Subcutaneous adipose tissue (tissue), 4 donors: ENCODE data around the gene CLCN5. TPM values are rescaled to one million over a fixed set of nuclear protein-coding genes. Genes with fewer than 3 reads are reported as not detected.

Experiments used
- total RNA-seq, 4 donors: library from RNA; depleted of rRNA; stranded (reverse); fragments of >200 nt; gene quantifications; one replicate each; pipeline ENCODE4 v1.1.0, GENCODE V29; 2016
- TF ChIP-seq, protein P1 (sequence below): fragments of 450-650 bp; IDR thresholded peaks from one replicate; pipeline ENCODE4 v1.5.1; 2016; ENCODE audit warnings: low read depth, mild to moderate bottlenecking, control low read depth, antibody characterized with exemption, moderate library complexity

CLCN5 gene
- total RNA-seq, 4 donors from 2014 or later = 5.1 to 7.5 (median 6.5) TPM

DNA sequence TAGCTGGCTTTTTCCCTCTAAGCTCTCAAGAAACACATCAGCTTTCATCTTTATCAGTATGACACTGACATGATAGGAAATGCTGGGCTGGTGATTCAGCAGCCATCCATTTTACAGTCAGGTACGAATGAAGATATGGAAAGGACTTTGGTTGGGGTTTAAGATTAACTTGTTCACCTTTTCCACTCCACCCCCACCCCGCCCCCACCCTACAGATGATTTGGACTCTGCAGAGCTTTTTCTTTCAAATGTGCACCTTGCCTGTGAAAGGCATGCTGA, 145.8 kb downstream of the CLCN5 start:
- TF ChIP-seq, protein P1, sequence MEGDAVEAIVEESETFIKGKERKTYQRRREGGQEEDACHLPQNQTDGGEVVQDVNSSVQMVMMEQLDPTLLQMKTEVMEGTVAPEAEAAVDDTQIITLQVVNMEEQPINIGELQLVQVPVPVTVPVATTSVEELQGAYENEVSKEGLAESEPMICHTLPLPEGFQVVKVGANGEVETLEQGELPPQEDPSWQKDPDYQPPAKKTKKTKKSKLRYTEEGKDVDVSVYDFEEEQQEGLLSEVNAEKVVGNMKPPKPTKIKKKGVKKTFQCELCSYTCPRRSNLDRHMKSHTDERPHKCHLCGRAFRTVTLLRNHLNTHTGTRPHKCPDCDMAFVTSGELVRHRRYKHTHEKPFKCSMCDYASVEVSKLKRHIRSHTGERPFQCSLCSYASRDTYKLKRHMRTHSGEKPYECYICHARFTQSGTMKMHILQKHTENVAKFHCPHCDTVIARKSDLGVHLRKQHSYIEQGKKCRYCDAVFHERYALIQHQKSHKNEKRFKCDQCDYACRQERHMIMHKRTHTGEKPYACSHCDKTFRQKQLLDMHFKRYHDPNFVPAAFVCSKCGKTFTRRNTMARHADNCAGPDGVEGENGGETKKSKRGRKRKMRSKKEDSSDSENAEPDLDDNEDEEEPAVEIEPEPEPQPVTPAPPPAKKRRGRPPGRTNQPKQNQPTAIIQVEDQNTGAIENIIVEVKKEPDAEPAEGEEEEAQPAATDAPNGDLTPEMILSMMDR = no peak

DNA sequence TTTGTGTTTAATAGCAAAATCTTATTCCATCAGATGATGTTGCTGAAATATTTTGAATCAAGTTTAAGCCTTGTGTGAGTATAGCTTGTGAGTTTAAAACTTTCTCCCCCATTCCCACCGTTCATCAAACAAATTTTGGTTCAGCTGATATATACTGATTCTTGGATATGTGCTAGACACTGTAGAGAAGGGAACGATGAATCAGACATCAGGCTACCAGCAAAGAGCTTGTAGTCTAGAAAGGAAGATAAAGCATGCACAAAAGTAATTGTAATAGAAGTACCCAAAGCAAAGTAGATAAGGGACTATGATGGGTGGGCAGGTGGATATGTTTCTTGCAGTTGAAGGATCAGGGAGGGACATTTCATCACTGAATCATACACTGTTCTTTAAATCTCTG, 146.5 kb downstream of the CLCN5 start:
- TF ChIP-seq, protein P1 = no peak

DNA sequence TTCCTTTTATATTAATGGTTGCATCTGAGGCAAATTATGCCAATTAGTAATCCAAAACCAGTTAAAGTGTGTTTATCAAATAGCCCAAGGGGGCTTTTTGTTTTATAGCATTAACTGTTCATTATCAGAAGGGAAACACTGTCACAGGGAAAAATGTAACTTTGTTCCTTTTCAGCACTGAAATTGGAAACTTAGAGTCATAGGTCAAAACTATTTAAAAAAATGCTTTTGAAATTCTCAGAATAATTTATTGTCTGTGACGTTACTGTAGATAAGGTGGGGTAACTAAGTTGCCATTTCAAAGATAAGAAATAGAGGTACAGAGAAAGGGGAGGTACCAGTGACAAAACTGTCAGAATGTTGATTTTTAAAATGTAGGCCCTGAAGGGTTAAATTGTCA, 149.1 kb downstream of the CLCN5 start:
- TF ChIP-seq, protein P1 = no peak

DNA sequence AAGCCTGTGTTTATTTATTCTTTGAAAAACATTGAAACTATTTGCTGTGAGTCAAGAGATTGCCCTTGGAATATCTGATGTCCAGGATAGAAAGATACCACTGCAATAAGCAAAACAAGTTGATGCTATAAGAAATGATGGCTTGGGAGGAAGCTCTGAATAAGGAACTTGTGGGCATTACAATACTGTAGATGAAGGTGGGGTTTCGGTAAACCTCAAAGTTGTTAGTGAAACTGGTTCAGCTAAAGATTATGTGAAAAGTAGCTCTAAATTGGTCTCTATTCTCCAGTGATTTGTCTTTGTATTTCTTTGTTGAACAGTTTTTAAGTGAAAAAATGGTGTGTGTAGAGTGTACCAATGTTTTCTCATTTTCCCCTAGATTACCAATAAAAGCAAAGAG, 149.7 kb downstream of the CLCN5 start:
- TF ChIP-seq, protein P1 = no peak

DNA sequence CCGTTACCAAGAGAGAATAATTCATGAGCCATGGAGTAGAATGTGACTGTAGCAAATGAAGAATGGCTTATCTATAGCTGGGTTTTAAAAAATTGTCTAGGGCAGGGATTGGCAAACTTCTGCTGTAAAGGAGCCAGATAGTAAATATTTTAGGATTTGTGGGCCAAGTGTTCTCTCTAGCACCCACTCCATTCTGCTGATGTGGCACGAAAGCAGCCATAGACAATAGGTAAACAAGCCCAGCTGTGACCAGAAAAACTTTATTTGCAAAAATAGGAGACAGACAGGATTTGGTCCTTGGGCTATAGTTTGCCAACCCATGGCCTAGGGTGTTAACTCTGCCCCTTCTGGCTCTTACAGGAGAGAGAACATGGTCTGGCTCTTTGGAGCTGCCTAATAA, 151.2 kb downstream of the CLCN5 start:
- TF ChIP-seq, protein P1 = no peak

DNA sequence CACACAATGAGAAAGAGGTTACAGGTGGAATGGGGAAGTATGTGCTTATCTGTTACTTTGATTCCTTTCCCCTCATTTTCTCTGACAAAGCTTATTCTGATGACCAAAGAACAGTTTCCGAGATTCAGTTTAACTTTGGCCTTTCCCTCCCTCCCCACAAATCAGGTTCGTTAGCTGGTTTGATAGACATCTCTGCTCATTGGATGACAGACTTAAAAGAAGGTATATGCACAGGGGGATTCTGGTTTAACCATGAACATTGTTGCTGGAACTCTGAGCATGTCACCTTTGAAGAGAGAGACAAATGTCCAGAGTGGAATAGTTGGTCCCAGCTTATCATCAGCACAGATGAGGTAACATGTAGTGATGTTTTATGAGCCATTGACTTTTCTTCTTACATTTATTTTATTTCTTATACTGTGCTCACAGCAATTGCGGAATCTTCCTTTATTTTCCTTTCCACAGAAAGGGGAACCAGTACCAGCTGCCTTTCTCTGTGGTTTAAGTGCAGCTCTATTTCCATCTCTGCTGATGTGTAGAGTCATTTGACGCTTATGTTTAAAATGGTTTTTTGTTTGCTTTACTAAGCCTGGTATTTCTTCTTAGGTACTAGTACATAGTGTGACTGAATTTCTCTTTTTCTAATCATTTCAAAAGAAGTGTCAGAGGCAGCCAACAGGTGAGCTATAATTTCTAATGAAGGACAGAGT, 153.4 kb downstream of the CLCN5 start:
- TF ChIP-seq, protein P1 = no peak

DNA sequence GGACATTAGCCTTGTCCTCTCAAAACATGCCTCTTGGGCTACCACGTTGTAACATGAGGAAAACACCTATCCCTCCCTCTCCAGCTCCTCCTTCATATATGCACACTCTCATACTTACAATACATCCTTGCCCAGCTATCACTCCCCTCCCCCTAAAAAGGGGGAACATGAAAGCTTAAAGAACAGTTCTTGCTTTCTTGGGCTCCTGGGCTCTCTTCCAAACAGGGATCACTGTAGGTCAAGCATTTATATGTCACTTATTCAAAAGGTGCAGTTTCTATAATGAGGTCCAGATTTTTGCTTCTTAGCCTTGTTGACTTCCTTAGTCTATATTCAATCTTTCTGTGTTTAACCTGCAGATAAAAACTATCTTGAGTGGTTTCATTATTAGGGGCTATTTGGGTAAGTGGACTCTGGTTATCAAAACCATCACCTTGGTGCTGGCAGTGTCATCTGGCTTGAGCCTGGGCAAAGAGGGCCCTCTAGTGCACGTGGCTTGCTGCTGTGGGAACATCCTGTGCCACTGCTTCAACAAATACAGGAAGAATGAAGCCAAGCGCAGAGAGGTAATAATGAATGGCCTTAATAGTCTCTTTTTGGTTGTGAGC, 159.0 kb downstream of the CLCN5 start:
- TF ChIP-seq, protein P1 = no peak
